CD4-positive, alpha-beta T cell treated with Interleukin-17A for 1 hour (primary cell): ENCODE results near the gene PBX3.

Experiments
- DNase-seq: peaks from one replicate; pipeline ENCODE4 v3.0.0-alpha.2; 2020

Gene PBX3

DNA sequence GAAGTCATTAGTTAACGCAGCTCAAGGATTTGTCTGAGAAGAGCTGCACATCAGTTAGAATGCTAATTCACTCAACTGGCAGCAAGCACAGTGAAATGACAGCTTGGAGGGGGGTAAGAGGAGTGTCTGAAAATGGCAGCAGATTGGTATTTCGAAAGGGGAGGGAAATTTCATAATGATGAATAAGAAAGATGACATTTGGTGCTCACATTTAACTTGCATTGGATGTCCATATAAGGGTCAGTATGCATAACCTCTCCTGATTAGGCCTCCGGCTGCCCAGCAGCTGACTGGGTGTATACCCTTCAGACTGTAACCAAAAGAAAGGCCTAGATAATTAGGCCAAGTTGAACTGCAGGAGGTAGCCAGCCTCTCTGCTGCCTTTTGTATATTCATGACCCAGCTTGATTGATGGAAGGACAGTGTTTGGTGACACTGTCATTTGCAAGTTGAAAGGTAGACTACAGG, 131.0 kb downstream of the PBX3 start:
- no peak for DNase-seq

DNA sequence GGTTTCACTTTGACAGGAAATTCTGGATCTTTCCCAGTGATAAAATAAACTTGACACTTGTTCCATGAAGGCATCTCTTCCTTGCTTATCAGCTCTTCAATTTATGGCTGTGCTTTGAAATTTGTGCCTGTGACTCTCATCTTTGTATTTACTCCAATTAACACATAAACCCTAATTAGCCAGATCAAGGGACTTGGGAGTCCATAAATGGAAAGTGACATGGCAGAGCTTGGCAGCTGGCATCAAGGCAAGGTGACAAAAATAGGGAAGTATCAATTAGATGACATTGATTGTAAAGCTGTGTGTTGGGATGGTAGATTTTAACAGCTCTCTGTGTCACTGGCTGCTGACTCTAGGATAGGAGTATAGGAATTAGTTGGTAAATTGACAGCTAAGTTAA, 133.9 kb downstream of the PBX3 start:
- no peak for DNase-seq

DNA sequence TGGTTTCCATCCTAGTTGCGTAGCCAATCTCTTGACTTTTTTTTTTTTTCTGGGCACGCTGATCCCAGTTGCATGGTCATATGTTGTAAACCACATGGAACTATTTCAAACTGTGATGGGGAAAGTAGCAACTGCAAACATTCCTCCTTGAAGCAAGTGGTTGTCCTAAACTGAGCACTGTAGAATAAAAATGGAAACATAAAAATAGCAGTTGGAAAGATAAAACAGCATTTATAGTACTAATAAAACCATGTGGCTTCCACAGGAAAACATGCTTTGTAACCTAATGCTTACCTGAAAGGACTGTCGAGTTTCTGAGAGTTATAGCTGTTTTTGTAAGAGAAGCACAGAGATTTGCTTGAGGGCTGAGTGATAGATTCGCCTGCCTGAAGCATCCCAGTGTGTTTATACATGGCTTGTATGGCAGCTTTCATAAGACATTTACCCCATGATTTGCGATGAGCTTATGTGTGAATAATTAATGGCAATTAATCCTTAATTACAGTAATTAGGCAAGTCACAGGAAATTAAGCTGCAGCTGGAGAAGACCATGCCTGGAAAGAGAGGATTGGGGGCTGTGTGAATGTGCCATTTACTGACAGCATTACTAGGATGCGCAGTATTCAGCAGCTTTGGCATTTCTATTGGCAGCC, 136.5 kb downstream of the PBX3 start:
- no peak for DNase-seq

DNA sequence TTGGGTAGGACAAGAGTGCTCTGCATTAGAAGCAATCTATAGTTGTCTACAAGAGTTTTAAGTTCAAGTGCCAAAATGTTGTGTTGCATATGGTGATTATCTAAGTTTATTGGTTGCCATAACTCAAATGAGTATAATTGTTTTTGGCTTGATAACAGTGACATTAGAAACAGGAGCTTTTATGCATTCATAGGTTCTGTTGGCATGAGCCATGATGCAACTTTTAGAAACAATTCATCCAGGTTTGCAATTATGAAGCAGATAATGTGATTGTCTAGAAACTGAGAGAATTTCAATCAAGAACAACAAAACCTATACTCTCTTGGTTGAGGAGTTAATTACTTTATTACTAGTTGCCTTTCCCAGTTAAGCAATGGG, 137.0 kb downstream of the PBX3 start:
- DNase-seq, result no peak

DNA sequence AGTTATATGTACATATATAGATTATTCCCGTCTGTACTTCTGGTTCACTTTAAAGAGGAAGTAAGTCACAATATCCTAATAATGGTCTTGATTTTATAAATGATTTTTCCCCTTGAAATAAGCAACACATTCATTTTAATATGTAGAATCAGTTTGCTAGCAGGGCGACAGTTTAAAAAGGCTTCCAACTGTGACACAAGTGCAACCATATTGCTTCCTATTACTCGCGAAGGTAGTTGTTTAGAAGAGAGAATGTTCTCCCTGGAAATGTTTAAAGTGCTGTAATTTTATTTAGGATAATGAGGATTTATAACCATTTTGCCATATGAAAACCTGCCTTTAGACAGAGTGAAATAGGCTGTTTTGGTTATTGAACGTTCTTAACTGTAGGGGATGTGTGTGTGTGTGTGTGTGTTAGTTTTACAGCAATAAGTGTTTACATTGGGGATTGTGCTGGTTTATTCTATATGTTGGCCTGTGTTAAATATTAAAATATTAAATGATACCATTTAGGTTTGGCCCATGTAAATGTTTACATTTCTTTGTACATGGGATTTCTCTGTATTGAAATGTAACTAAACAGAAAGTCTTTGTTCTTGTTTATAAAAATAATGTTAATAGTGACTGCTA, 138.3 kb downstream of the PBX3 start:
- DNase-seq, result no peak

DNA sequence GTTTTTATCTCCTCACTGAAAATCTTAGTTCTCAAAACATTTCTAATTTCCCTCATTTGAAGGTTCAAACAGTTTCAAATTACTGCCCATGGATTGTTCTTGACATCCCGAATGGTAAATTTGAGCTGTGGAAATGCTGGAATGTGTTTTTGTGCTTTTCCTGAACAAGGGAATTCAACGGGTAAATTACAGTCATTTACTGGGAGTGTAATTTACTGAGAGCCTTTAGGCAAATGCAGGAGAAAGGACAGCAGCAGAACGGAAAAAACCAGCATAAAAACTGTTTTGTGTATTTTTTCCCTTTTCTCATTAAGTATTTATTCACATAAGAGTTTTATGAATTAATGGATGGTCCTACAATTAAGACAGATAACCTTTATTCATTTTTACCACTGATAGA, 139.2 kb downstream of the PBX3 start:
- no peak for DNase-seq

DNA sequence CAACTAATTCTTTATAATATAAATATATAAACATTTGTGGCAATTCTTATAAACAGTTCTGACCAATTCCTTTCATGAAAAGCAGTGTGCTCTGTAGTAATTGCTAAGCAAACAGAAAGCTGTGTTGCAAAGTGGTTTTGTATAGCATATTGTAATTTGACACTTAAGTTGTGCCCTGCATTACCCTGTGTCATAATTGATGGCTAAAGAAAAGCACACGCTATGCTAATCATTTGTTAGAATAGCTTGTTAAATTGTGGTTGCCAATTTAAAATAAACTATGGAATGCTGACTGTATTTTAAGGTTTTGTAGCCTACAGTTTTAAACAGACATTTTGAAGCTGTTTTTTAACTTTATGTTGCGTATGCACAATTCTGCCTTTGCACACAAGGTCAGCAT, 140.0 kb downstream of the PBX3 start:
- DNase-seq, result no peak

DNA sequence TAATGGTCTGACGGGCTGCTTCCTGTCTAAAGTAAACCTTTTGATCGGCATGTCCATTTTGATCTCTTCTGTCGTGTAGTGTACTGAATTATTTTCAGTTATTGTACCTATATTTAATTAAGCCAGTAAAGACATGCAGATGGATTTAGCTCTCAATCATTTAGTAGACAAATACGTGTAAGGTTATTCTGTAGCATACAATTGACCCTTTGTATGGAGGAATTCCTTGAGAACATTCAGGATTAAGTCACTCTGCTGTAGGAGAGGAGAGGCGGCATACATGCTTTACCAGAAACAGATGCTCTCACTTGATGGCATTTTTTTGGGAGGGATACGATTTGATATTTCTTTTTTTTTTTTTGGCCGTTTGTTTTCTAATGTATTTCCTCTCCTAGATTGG, 141.0 kb downstream of the PBX3 start:
- no peak for DNase-seq

DNA sequence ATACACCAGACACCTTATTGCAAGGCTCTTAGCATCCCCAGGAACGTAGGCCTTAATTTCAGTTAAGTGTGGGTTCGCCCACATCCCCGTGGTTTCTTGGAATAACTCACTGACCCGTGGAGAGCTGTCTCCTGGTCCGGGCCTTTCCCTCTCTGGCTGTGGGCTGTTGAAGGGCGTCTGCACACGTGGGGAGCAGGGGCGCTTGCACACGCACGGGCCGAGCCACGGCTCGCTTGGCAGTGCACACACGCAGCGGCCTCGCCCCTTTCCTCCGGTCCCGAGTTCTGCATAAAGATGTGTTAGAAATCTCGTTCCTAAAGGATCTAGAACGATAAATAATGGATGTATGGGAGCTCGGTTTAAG, 141.9 kb downstream of the PBX3 start:
- no peak for DNase-seq

DNA sequence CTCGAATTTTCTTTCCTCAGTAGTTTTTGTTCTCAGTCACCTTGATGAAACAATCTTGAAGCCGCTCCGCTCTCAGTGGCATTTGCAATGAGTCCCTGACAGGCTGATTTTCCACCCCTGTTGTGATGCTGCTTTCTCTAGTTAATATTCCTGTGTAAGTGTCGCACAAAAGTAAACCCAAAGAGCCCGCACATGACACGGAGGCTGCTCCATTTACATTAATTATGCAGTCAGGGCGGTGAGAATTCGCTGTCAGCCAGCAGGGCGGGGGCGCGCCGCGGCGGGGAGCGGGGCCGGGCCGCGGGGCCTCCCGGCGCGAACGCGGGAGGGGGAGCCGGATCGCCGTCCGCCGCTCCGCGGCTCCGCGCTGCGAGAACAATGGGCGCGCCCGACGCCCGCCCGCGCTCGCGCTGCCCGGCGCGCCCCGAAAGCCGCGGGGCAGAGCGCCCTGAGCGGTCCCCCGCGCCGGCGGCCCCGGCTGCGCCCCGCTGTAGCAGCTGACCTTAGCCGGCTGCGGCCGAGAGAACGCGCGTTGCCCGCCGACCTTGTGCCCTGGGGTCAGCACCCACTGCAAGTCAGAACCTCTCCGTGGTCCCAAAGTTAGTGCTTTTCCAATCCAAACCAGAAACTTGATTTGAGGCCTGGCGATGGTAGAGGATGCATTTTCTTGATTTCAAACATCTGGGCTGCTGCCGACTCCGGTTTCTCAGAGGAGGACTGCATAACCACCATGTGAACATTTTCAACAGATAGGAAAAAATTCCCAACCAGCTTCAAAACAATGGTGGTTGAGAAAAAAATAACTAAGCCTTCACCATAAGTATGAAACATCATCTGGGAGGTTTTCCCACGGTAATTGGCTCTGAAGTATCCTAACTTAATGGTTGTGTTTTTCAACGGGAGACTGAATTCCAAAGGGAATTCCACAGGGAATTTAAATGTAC, 142.6 kb downstream of the PBX3 start:
- peak; percentile 28 for DNase-seq

DNA sequence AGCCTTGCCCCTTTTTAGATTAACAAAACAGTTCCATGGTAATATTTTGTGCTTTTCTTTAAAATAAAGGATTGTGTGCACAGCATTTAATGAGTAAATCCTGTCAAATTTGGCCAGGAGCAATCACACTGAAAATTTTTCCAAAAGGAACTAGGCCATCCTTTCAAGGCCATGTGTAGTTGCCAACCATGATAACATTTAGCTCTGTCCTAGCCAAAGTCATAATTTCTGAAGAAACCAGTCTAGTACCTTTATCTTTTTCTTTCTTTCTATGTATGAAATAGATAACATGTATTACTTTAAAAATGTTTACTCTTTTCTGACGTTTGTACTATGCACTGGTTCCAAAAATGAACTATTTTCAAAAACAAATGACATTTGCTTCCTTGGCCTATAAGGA, 143.7 kb downstream of the PBX3 start:
- DNase-seq, result no peak

DNA sequence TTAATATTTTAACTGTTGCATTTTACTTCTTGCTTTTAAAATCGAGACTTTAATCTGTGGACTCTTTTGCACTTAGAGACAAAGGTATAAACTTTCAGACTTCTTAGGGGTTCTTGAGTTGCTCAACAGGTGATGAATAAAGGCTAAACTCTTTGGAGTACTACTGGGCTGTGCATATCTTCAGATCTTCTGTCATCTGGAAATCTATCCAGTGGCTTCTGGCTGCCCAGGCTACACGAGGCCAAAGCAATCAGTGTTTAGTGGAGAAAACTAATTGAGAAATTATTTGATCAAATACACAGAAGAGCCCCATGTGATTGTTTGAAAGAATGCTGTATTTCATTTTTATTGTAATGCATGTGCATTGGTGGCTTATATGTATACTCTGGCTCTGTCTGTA, 146.1 kb downstream of the PBX3 start:
- DNase-seq, result no peak

DNA sequence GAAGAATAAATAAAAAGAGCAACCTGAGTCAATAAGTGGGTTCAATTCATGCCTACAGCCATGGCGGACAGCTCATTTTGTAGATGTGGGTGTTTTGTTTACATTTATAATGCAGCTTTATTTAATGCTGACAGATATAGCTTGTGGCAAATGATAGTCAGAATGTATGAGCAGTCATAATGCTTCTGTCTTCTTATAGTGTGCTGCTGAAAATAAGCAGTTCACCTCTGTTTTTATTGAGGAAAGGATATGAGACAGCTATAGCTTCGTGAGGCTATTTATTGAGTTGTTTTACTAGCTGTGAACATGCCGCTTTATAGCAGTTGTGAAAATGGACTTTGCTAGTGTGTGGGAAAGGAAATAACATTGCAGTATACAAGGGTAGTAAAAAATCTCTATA, 147.4 kb downstream of the PBX3 start:
- DNase-seq, result no peak

DNA sequence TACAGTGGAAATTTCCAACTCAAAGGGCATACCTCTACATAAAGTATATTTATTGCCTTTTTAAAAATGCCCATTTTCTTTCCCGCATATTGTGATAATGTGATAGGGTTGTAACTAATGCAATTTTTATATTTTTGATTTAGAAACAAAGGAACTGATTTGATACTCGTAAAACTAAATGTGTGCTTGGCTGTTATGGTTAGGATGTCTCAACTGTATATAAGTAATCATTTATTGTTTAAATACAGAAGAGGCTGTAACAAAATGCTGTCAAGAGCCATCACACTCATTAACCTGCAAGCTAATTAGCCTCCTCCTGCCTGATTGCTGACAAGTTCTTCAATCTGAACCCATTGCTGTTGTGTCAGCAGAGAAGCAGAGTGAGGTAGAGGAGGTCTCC, 149.2 kb downstream of the PBX3 start:
- DNase-seq, result no peak

DNA sequence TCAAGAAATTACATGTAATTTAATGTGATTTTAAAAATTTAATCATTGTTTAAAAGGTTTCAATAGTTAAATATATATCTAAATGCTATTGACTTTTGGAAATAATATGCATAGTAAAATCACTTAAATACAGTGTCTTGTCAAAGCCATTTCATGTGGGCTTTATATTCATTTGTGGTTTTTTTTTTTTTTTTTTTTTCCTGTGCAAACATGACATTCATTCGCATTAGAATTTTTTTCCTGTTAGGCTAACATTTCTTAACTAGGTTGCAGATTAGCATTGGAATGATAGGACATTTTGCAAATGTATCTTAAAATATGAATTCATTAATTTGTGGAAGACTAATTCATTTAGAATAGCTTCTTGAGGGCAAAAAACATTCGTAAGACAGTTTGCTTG, 149.8 kb downstream of the PBX3 start:
- DNase-seq, result no peak

DNA sequence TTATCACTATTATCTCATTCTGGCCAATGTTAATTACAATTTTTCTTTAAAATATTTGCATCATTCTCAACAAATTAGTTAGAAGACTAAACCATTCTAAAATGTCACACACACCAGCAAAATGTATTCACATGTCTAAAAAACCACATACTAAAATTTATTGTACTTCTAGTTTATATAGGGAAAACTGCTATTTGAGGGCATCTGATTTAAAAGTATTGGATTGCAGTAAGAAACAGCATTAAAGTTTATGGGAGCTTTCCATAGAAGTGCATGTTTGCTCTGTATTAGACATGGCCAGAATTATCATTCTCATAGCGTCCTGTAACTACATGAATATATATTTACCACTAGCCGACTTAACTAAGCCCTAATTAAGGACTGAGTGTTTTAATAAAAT, 150.3 kb downstream of the PBX3 start:
- DNase-seq, result no peak

DNA sequence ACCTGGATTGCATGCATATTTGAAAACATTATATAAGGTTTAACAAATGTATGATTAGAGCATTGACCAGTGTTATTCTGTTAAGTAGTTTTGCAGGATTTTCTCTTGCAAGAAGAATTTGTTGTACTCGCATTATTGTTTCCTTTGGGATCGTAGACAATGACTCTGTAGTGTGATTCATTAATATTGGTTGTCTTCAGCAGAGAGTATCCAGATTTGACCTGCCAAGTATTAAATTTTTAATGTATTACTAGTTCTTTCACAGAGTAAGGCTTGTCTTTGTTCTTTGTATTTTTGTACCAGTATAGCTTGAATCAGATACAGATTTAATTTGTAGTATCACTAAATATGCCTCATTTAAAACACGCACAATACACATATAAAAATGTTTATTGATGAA, 155.0 kb downstream of the PBX3 start:
- no peak for DNase-seq

DNA sequence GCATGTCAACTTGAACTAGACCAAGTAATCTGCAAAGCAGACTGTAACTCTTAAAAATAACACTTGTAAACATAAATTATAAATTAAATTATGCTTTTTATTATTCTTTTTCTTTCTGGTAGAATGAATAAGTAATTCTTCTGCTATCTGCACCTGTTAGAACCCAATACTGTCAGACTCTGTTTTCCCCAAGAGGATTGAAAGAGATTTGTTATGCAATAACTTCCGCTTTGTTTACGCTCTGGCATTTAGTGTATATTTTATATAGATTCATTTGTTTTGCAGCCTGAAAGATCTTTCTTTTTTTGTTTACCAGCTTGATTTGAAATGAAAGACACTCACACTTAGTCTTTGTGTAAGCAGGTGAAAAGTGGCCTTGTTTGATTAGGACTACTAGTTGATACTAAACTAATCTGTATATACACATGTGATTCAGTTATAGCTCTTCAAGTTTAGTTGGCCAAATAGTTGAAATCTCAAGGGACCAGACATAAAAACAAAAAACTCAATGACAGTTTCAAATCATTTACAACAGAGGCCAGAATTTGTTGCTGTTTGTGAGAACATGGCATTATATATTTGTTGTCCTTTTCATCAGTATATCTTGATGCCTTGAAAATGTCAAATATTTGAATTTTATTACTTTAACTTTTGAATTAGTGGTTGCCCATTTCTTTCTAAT, 155.8 kb downstream of the PBX3 start:
- no peak for DNase-seq

DNA sequence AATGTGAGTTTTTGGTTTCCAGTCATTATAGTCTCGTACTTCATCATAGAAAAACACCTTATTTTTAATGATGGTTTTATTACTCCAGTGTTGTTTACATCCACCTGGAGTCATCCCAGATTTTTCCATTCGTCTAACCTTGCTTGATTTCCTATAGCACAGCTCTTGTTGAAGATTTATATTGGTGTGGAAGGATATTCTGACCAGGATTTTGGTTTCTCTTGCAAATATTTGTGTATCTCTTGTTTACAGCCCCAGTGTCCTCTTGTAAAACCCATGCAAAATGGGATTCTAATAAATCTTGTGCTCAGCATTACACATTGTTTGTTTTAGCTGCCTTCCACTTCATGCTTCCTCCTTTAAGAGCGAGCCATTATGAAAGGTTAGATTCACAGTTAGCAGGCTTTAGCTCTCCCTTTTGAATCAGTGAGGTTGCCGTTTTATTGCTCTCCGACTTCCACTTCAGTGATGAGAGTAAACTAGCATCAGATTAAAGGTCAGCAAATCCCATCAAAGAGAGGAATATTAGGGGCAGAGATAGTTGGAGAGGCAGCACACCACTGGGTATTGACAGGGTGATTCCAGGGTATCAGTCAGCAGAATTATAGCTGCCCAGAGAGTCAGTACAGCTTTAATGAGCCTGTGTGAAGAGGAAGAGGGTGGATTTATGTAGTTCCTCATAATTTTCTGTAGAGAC, 157.1 kb downstream of the PBX3 start:
- no peak for DNase-seq

DNA sequence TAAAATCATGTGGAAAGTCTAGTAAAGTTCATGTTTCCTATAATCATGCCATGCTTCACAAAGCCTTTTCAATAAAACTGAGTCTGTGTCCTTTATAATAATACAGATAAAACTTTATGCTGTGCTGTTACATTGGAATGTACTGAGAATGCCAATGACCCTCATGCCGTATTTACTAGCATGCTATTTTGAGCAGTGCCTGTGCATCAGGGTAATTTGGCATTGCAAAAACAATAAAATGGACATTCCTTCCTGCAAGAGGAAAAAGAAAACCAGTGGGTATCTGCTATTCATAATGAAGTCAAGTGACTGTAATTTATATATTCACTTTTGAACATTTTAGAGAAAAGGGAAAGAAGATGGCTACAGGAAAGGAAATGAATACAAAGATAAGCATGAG, 159.0 kb downstream of the PBX3 start:
- no peak for DNase-seq

DNA sequence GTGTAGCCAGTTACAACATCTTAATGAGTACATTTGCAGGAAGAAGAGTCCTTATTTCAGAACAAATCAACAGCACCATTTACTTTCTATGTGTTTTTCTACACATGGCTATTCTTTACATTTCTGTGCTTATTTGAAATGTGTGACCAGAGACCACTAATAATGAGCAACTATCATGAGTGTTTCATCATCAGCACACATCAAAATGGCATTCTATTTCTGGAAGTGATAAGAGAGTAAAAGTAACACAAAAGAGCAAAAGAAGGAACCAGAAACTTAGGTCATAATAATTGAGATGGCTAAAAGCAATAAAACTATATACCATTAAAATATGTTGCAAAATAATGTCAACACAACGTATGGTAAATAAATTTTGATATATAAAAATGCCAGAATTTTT, 159.7 kb downstream of the PBX3 start:
- DNase-seq, result no peak

DNA sequence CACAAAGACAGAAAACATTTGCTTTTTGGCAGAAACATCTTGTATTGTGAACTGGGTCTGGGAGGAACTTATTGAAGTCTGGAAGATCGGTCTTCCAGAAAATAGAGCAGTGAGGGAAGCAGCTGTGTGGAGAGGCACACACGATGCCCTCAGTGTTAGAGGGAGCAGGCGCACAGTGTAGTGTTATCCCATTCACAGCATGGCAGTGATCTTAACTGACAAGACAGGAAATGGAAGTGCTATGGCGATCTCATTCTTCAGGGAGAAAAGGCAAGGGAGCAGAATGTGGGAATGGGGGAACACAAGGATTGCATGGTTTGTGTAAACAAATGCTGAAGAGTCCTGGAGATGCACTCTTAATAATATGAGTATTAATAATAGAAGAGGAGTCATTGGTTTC, 161.0 kb downstream of the PBX3 start:
- no peak for DNase-seq

DNA sequence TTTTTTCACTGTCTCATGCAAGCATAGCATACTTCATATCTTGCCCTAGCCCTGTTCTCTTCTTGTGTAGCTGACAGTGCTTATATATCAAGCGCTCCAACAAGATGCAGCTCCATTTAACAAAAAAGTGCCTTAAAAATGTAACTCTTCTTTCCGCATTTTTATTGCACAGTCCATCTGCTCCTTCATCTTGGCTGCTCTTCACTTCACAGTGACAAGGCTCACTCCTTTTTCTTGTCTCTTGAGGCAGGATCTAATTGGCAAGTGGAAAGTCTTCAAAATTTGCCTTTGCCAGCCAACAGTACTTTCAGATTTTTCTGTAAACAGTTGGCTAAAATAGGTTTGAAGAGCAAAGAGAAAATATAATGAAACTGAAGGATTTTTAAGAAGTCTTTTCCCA, 161.8 kb downstream of the PBX3 start:
- DNase-seq, result no peak
